Glutamatergic neuron (in vitro differentiated cells): ENCODE results near the gene NATD1. TPM values are rescaled to one million over a fixed set of nuclear protein-coding genes. Genes with fewer than 3 reads are reported as not detected.

Experiments
- DNase-seq: peaks from one replicate; pipeline ENCODE4 v3.0.0; 2022
- H3K27ac Mint-ChIP-seq: one replicate; pipeline ENCODE4 v1.8.0; 2020; ENCODE audit warnings: mild to moderate bottlenecking, mixed read lengths, inconsistent platforms; ENCODE audit not compliant: unreplicated experiment
- H3K27me3 Mint-ChIP-seq: one replicate; pipeline ENCODE4 v1.8.0; 2020; ENCODE audit warnings: mild to moderate bottlenecking, moderate library complexity, mixed read lengths, inconsistent platforms; ENCODE audit not compliant: unreplicated experiment
- H3K36me3 Mint-ChIP-seq: one replicate; pipeline ENCODE4 v1.8.0; 2020; ENCODE audit warnings: mild to moderate bottlenecking, mixed read lengths, inconsistent platforms; ENCODE audit not compliant: unreplicated experiment
- H3K4me1 Mint-ChIP-seq: one replicate; pipeline ENCODE4 v1.8.0; 2020; ENCODE audit warnings: mild to moderate bottlenecking, low read depth, mixed read lengths, inconsistent platforms; ENCODE audit not compliant: unreplicated experiment
- H3K4me3 Mint-ChIP-seq: one replicate; pipeline ENCODE4 v1.8.0; 2020; ENCODE audit warnings: mild to moderate bottlenecking, mixed read lengths, inconsistent platforms; ENCODE audit not compliant: unreplicated experiment
- H3K9me3 Mint-ChIP-seq: one replicate; pipeline ENCODE4 v1.8.0; 2020; ENCODE audit warnings: mild to moderate bottlenecking, moderate library complexity, mixed read lengths, inconsistent platforms; ENCODE audit not compliant: unreplicated experiment
- total RNA-seq: library from RNA; stranded (reverse); fragmentation: NEBNext Ultra II Directional; extraction: Animal tissue kit (Norgen Biotek cat#: 25700); gene quantifications from one replicate; pipeline ENCODE4 v1.2.1, GENCODE V29; 2021; ENCODE audit not compliant: unreplicated experiment
- TF ChIP-seq, protein P1 (sequence below): fragments of 200-600 bp; sonication (generic); IDR thresholded peaks from one replicate; pipeline ENCODE4 v1.5.0; 2021; ENCODE audit not compliant: partially characterized antibody, unreplicated experiment

The NATD1 gene
- total RNA-seq, 1 donor from 2014 or later = 45.9 TPM

DNA sequence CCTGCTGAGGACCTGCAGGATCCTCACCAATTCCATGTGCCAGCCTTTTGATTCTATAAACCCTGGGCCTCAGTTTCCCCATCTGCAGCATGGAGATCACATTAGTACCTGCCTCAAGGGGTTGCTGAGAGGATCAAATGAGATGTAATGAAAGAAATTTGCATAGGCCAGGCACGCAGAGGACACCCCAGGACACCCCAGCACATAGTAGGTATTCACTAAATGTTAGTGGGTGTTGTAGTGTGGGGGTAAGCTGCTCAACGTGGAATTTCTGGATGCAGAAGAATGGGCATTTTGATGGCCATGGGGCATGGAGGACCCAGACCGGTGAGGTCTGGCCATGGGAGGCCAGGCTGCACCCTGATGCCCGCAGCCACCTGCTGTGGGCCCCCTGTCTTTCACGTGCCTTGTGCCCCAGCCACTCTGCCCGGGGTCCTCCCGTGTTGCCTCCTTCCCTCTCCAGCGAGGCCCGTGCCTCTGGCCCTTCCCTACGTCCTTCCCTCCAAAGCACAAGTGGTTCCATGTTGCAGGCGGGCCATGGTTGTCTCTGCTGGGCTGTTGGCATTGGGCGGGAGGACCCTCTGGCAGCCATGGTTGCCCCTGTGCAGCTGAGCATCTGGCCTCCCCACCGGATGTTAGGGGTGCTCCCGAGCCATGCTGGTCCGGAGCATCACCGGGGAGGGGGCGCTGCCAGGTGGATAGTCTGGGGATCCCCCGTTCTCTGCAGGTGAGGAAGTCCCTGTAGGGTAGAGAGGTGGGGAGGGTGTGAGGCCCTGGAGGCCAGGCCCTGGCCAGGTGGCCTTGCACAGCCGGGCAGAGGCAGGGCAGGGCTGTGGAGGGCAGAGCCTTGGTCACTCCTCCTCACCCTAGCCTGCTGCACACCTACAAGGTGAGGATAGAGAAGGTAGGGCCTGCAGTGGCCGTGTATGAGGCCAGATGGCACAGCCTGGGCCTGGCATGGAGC lies 39.9 kb upstream of the NATD1 start:
- no peak overlapping the region for H3K27ac Mint-ChIP-seq
- TF ChIP-seq, protein P1, sequence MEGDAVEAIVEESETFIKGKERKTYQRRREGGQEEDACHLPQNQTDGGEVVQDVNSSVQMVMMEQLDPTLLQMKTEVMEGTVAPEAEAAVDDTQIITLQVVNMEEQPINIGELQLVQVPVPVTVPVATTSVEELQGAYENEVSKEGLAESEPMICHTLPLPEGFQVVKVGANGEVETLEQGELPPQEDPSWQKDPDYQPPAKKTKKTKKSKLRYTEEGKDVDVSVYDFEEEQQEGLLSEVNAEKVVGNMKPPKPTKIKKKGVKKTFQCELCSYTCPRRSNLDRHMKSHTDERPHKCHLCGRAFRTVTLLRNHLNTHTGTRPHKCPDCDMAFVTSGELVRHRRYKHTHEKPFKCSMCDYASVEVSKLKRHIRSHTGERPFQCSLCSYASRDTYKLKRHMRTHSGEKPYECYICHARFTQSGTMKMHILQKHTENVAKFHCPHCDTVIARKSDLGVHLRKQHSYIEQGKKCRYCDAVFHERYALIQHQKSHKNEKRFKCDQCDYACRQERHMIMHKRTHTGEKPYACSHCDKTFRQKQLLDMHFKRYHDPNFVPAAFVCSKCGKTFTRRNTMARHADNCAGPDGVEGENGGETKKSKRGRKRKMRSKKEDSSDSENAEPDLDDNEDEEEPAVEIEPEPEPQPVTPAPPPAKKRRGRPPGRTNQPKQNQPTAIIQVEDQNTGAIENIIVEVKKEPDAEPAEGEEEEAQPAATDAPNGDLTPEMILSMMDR = no peak
- H3K4me3 Mint-ChIP-seq = no peak overlapping the region

DNA sequence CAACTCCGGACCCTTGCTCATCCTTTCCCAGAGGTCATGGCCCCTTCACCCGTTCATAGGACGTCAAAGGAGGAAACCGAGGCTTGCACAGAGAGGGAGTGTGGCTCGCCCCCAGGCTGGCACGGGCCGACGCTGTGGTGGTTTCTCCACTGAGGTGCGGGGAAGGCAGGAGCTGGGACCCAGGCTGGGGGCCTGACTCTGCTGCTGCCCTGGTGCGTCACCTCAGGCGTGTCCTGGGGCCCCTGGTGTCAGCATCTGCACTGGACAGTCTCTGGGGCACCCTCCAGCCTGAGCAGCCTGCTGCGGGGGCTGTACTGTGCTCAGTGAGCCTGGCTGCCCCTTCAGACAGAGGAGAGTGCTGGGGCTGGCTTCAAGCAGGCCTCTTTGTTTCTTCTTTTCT lies 38.7 kb upstream of the NATD1 start:
- peaks cover 31% of the 10 kb centered on the region for H3K9me3 Mint-ChIP-seq
- TF ChIP-seq, protein P1 = no peak
- H3K4me1 Mint-ChIP-seq = peaks cover 26% of the 10 kb centered on the region
- no peak for DNase-seq
- H3K4me3 Mint-ChIP-seq = no peak overlapping the region
- peaks cover 4% of the 10 kb centered on the region for H3K36me3 Mint-ChIP-seq
- no peak overlapping the region for H3K27ac Mint-ChIP-seq
- H3K27me3 Mint-ChIP-seq = peaks cover 30% of the 10 kb centered on the region

More for the DNA sequence above, 39.9 kb upstream of the NATD1 start:
- Mint-ChIP-seq H3K9me3 (peaks cover 39% of the 10 kb centered on the region), H3K36me3 (peaks cover 4% of the 10 kb centered on the region), H3K4me1 (peaks cover 23% of the 10 kb centered on the region), H3K27me3 (peaks cover 34% of the 10 kb centered on the region)
- no peak for DNase-seq

DNA sequence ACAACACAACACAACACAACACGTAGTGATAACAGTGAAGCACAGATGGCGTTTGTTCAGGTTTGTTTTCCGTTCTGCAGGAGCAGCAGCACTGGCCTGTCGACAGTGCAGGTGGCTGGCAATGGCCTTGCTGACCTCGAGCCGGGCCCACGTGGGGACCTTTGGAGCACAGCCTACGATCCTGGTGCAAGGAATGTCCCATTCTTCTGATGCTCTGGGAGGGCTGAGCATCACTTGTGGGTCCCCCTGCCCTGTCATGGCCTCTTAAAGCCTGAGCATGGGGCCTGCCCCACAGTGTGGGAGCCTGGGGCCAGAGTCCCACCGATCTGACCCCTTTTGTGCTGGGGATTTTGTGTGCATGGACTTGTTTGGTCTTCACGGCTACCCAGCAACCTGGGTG lies 38.1 kb upstream of the NATD1 start:
- Mint-ChIP-seq H3K9me3 (peaks cover 28% of the 10 kb centered on the region), H3K4me3 (no peak overlapping the region)
- no peak for DNase-seq

DNA sequence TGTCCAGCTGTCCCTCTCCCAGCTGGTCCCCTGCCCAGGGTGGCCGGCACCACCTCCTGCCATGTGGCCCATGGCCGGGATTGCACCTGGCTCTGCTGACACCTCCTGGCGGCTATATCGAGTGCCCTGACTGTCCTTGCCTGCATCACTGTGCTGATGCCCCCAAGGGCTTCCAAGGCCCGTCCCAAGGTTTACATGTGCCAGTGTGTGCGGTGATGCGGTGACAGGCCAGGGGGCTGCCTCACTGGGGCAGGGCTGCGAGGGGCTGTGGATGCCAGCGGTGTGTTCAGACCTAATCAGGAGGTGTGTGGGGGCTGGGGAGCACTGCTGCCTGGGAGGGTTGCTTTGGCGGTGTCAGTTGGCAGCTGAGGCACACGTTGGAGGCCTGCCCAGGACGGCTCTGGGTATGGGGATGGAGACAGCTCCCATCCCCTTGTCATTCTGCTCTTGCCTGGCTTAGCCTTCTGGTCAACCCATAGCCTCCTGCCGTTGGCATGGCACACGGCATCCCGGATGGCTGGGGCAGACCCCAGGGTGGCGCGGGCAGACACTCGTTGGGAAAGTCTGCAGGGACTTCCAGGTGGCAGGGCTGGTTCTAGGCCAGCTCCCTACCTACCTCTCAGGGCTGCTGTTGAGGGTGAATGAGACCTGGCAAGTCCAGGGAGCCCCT lies 36.8 kb upstream of the NATD1 start:
- Mint-ChIP-seq H3K4me3 (no peak overlapping the region), H3K27ac (no peak overlapping the region), H3K4me1 (peaks cover 27% of the 10 kb centered on the region), H3K36me3 (peaks cover 4% of the 10 kb centered on the region), H3K27me3 (peaks cover 20% of the 10 kb centered on the region), H3K9me3 (peaks cover 22% of the 10 kb centered on the region)
- TF ChIP-seq, protein P1 = no peak
- no peak for DNase-seq

More for the DNA sequence above, 38.1 kb upstream of the NATD1 start:
- no peak overlapping the region for H3K27ac Mint-ChIP-seq
- H3K27me3 Mint-ChIP-seq = peaks cover 27% of the 10 kb centered on the region
- TF ChIP-seq, protein P1 = no peak
- H3K4me1 Mint-ChIP-seq = peaks cover 26% of the 10 kb centered on the region
- peaks cover 4% of the 10 kb centered on the region for H3K36me3 Mint-ChIP-seq
